Lung (tissue), 12 donors: ENCODE results near the gene GID4. TPM values are rescaled to one million over a fixed set of nuclear protein-coding genes. Genes with fewer than 3 reads are reported as not detected.

Experiments used
- ATAC-seq: fragments of 200-7000 bp; cut with Tn5 transposase; one replicate; pipeline ENCODE4 v1.9.1; 2020; ENCODE audit warnings: moderate number of reproducible peaks; ENCODE audit not compliant: insufficient read depth, low FRiP score
- DNase-seq, 3 donors: peaks; one replicate each; pipeline ENCODE4 v3.0.0-alpha.2; 2013 to 2017
- H3K27ac ChIP-seq, 2 donors: one replicate each; pipeline ENCODE4 v1.5.1; 2013; ENCODE audit warnings: mild to moderate bottlenecking in 2 of 2, moderate library complexity in 2 of 2, control low read depth in 1 of 2, inconsistent platforms in 1 of 2, low read depth in 1 of 2, low read length in 1 of 2
- H3K27me3 ChIP-seq, 3 donors: one replicate each; pipeline ENCODE4 v1.5.1; 2013; ENCODE audit warnings: low read length in 2 of 3; ENCODE audit not compliant: control insufficient read depth in 3 of 3, insufficient read depth in 3 of 3
- H3K36me3 ChIP-seq, 4 donors: one replicate each; pipeline ENCODE4 v1.5.1; 2013; ENCODE audit warnings: low read length in 4 of 4, mild to moderate bottlenecking in 1 of 4, moderate library complexity in 1 of 4; ENCODE audit not compliant: control insufficient read depth in 4 of 4, insufficient read depth in 4 of 4
- H3K4me1 ChIP-seq, 5 donors: one replicate each; pipeline ENCODE4 v1.5.1; 2013; ENCODE audit warnings: low read length in 5 of 5, mild to moderate bottlenecking in 2 of 5, moderate library complexity in 1 of 5; ENCODE audit not compliant: control insufficient read depth in 5 of 5, insufficient read depth in 5 of 5
- H3K4me3 ChIP-seq: one replicate; pipeline ENCODE4 v1.5.1; 2013; ENCODE audit warnings: mild to moderate bottlenecking, control low read depth, moderate library complexity
- H3K9ac ChIP-seq, 2 donors: one replicate each; pipeline ENCODE4 v1.5.1; 2013; ENCODE audit warnings: low read length in 2 of 2, control low read depth in 1 of 2; ENCODE audit not compliant: insufficient read depth in 1 of 2
- H3K9me3 ChIP-seq, 4 donors: one replicate each; pipeline ENCODE4 v1.5.1; 2013; ENCODE audit warnings: low read length in 3 of 4, mild to moderate bottlenecking in 1 of 4, moderate library complexity in 1 of 4; ENCODE audit not compliant: control insufficient read depth in 4 of 4, insufficient read depth in 3 of 4
- CTCF ChIP-seq: IDR thresholded peaks from 2 replicates; pipeline ENCODE4 v1.5.1; 2012; ENCODE audit warnings: mild to moderate bottlenecking; ENCODE audit errors: control extremely low read depth, extremely low read depth
- WGBS, 2 donors: extraction: QIAGEN DNeasy Blood & Tissue Kit; methylation state at CpG; one replicate each; pipeline ENCODE4 v1.1.7; 2013; 5-methylcytosine and 5-hydroxymethylcytosine counted together
- polyA plus RNA-seq, 2 donors: library from polyadenylated mRNA; stranded (reverse); fragments of 200-250 nt; gene quantifications; one replicate each; pipeline ENCODE4 v1.2.1, GENCODE V29; 2013
- total RNA-seq, 2 donors: library from RNA; depleted of rRNA in 1 of 2; stranded (reverse); fragments of >200 nt in 1 of 2; gene quantifications; one replicate each; pipeline ENCODE4 v1.2.1, GENCODE V29; 2014 to 2021
- donor health status: control.
- donor health status: control.
- donor health status: Bipolar disorder and iron deficiency.
- donor health status: healthy.
- donor health status: DM: yes; HTN: yes; CAD: no.

The GID4 gene
- total and polyA plus RNA-seq, 4 donors: 3.9 to 7.2 (median 5.3) TPM

- Histone ChIP-seq H3K4me1 (peaks cover 0 to 5% (median 0%) of the 10 kb centered on the region in 5 donors), H3K4me3 (no peak overlapping the region), H3K27me3 (no peaks in the 10 kb centered on the region), H3K36me3 (peaks cover 7 to 81% (median 39%) of the 10 kb centered on the region in 4 donors), H3K27ac (no peak overlapping the region), H3K9ac (no peak overlapping the region), H3K9me3 (no peaks in the 10 kb centered on the region)
- WGBS, 2 donors: 85 to 90% methylated on average over 10 of the region's 10 CpGs
- no peak for ATAC-seq
- TF ChIP-seq CTCF: no peak
- no peak for DNase-seq
Observed at GRCh38 chr17:18100616-18101015, 61.4 kb downstream of the GID4 start.

- peaks cover 0 to 83% (median 34%) of the 10 kb centered on the region in 4 donors for H3K36me3 ChIP-seq
- no peaks in the 10 kb centered on the region for H3K27me3 ChIP-seq
- H3K27ac ChIP-seq: no peak overlapping the region
- H3K9me3 ChIP-seq: no peaks in the 10 kb centered on the region
- no peak overlapping the region for H3K9ac ChIP-seq
- no peak overlapping the region for H3K4me3 ChIP-seq
- ATAC-seq: no peak
- DNase-seq: no peak
- 85 to 90% methylated on average over 9 of the region's 9 CpGs for WGBS, 2 donors
- no peak for TF ChIP-seq CTCF
- H3K4me1 ChIP-seq: peaks cover 0 to 5% (median 0%) of the 10 kb centered on the region in 5 donors
Observed at GRCh38 chr17:18101828-18102227, 62.6 kb downstream of the GID4 start.

- ATAC-seq: no peak
- no peak overlapping the region for H3K27ac ChIP-seq
- H3K4me1 ChIP-seq: peaks cover 0 to 5% (median 0%) of the 10 kb centered on the region in 5 donors
- no peak overlapping the region for H3K9ac ChIP-seq
- peaks cover 0 to 81% (median 36%) of the 10 kb centered on the region in 4 donors for H3K36me3 ChIP-seq
- no peaks in the 10 kb centered on the region for H3K27me3 ChIP-seq
- no peak for TF ChIP-seq CTCF
- 56 to 76% methylated on average over 3 of the region's 3 CpGs for WGBS, 2 donors
- no peak overlapping the region for H3K4me3 ChIP-seq
- no peak for DNase-seq
- no peaks in the 10 kb centered on the region for H3K9me3 ChIP-seq
Observed at GRCh38 chr17:18102640-18103039, 63.4 kb downstream of the GID4 start.

- H3K4me1 ChIP-seq: peaks cover 0 to 5% (median 0%) of the 10 kb centered on the region in 5 donors
- DNase-seq (no peak), ATAC-seq (no peak)
- WGBS, 2 donors: 92 to 94% methylated on average over 3 of the region's 3 CpGs
- H3K9me3 ChIP-seq: no peaks in the 10 kb centered on the region
- no peak overlapping the region for H3K27ac ChIP-seq
- H3K27me3 ChIP-seq: no peaks in the 10 kb centered on the region
- H3K9ac ChIP-seq: no peak overlapping the region
- H3K36me3 ChIP-seq: peaks cover 0 to 58% (median 22%) of the 10 kb centered on the region in 4 donors
- no peak for TF ChIP-seq CTCF
- H3K4me3 ChIP-seq: no peak overlapping the region
Observed at GRCh38 chr17:18105027-18105426, 65.8 kb downstream of the GID4 start.
